Small intestine (tissue), 7 donors: ENCODE measurements around the gene CDH23. TPM values are rescaled to one million over a fixed set of nuclear protein-coding genes. Genes with fewer than 3 reads are reported as not detected.

Experiments
- DNase-seq, 2 donors: peaks; one replicate each; pipeline versions ENCODE4 v3.0.0 to v3.0.0-alpha.2; 2013
- FAIRE-seq: peaks from 2 replicates; lab custom pipeline; 2012; peaks lifted over from hg19 to GRCh38; lab: Jason Lieb, UNC
- H3K27ac ChIP-seq, 3 donors: one replicate each; pipeline ENCODE4 v1.5.1; 2013; ENCODE audit warnings: low read length in 2 of 3, mild to moderate bottlenecking in 2 of 3, control low read depth in 1 of 3, inconsistent platforms in 1 of 3, low read depth in 1 of 3, moderate library complexity in 1 of 3
- H3K27me3 ChIP-seq, 3 donors: one replicate each; pipeline ENCODE4 v1.6.1; 2013; ENCODE audit warnings: low read length in 3 of 3, inconsistent platforms in 1 of 3; ENCODE audit not compliant: control insufficient read depth in 3 of 3, insufficient read depth in 3 of 3
- H3K36me3 ChIP-seq, 3 donors: one replicate each; pipeline ENCODE4 v1.6.1; 2013; ENCODE audit warnings: low read length in 3 of 3, inconsistent platforms in 1 of 3, low read depth in 1 of 3, mild to moderate bottlenecking in 1 of 3, moderate library complexity in 1 of 3; ENCODE audit not compliant: control insufficient read depth in 3 of 3, insufficient read depth in 2 of 3
- H3K4me1 ChIP-seq, 3 donors: one replicate each; pipeline ENCODE4 v1.6.1; 2013; ENCODE audit warnings: low read length in 2 of 3, inconsistent platforms in 1 of 3, low read depth in 1 of 3, mild to moderate bottlenecking in 1 of 3, moderate library complexity in 1 of 3; ENCODE audit not compliant: control insufficient read depth in 3 of 3, insufficient read depth in 2 of 3
- H3K4me3 ChIP-seq, 3 donors: one replicate each; pipeline ENCODE4 v1.5.1; 2013; ENCODE audit warnings: low read length in 3 of 3, control low read depth in 1 of 3, inconsistent platforms in 1 of 3, low read depth in 1 of 3, mild to moderate bottlenecking in 1 of 3, moderate library complexity in 1 of 3
- H3K9me3 ChIP-seq, 2 donors: one replicate each; pipeline ENCODE4 v1.6.1; 2013; ENCODE audit warnings: low read depth in 1 of 2, low read length in 1 of 2; ENCODE audit not compliant: control insufficient read depth in 2 of 2, insufficient read depth in 1 of 2
- WGBS, 3 donors: extraction: QIAGEN DNeasy Blood & Tissue Kit; methylation state at CpG; one replicate each; pipeline ENCODE4 v1.1.7; 2013; 5-methylcytosine and 5-hydroxymethylcytosine counted together
- polyA plus RNA-seq, 4 donors: library from polyadenylated mRNA; stranded (reverse) in 3 of 4; unstranded in 1 of 4; fragments of 200-250 nt in 3 of 4; fragments of 120-200 nt in 1 of 4; gene quantifications; one replicate each; pipeline versions ENCODE4 v1.2.1 to v1.2.3, GENCODE V29; 2013
- donor health status: healthy with polysubstance abuse.
- donor health status: control.
- donor health status: control.
- donor health status: Bipolar disorder and iron deficiency.
- donor health status: healthy.

The CDH23 gene
- polyA plus RNA-seq, 4 donors, result 0.89 to 2.5 (median 1.6) TPM

- no peaks in the 10 kb centered on the region for H3K36me3 ChIP-seq
- peaks cover 0 to 54% (median 0%) of the 10 kb centered on the region in 3 donors for H3K4me1 ChIP-seq
- 74 to 76% (median 75%) methylated on average over 10 of the region's 10 CpGs for WGBS, 3 donors
- DNase-seq (no peak), FAIRE-seq (no peak)
- no peaks in the 10 kb centered on the region for H3K27me3 ChIP-seq
- H3K27ac ChIP-seq, result no peak overlapping the region
- H3K4me3 ChIP-seq, result no peak overlapping the region
- no peaks in the 10 kb centered on the region for H3K9me3 ChIP-seq
Measured at GRCh38 chr10:71648254-71648932, 251.7 kb downstream of the CDH23 start.

DNA sequence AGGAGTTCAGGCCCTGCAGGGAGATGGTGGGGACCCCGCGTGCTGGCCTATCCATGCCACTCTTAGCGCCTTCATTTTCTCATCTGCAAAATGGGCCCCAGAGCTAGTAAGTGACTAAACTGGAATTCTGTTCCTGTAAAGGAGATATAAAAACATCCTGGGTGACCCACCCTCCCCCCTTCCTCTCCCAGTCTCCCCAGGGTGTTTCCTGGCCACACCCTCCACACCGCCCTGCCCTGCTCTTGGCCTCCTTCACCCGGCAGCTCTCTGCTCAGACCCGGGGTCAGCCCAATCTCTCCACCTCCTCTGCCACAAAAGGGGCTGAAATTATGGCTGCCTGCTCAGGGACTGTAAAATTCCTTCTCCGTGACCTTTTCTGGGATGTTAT is 252.2 kb downstream of the CDH23 start:
- FAIRE-seq, result no peak
- Histone ChIP-seq H3K4me1 (peaks cover 0 to 49% (median 0%) of the 10 kb centered on the region in 3 donors), H3K9me3 (no peaks in the 10 kb centered on the region), H3K27me3 (no peaks in the 10 kb centered on the region), H3K27ac (no peak overlapping the region), H3K36me3 (no peaks in the 10 kb centered on the region), H3K4me3 (no peak overlapping the region)
- 50 to 74% (median 64%) methylated on average over 7 of the region's 7 CpGs for WGBS, 3 donors
- DNase-seq, result peak in 1 of 2 donors; percentile 65

DNA sequence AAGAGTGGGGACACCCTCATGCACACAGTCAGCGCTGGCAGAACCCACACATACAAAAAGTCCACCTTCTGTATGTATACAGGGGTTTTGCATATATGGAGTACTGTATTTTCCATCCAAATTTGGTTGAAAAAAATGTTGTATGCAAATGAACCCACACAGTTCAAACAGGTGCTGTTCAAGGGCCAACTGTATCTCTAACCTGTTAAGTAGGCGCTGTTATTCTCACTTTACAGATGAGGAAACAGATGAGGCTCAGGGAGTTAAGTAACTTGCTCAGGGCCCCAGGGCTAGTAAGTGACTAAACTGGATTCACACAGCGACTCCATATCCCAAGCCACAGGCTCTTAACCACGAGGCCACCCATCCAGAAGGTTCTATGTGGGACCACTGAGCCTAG is 252.9 kb downstream of the CDH23 start:
- H3K9me3 ChIP-seq, result no peaks in the 10 kb centered on the region
- no peak overlapping the region for H3K27ac ChIP-seq
- FAIRE-seq (no peak), DNase-seq (peak in 1 of 2 donors; percentile 45)
- H3K36me3 ChIP-seq, result no peaks in the 10 kb centered on the region
- no peak overlapping the region for H3K4me3 ChIP-seq
- 50 to 65% (median 60%) methylated on average over 4 of the region's 4 CpGs for WGBS, 3 donors
- H3K4me1 ChIP-seq, result peaks cover 0 to 42% (median 0%) of the 10 kb centered on the region in 3 donors
- no peaks in the 10 kb centered on the region for H3K27me3 ChIP-seq

- H3K27me3 ChIP-seq, result no peaks in the 10 kb centered on the region
- H3K27ac ChIP-seq, result no peak overlapping the region
- H3K9me3 ChIP-seq, result no peaks in the 10 kb centered on the region
- H3K4me3 ChIP-seq, result no peak overlapping the region
- DNase-seq (no peak), FAIRE-seq (no peak)
- H3K36me3 ChIP-seq, result no peaks in the 10 kb centered on the region
- peaks cover 0 to 38% (median 0%) of the 10 kb centered on the region in 3 donors for H3K4me1 ChIP-seq
- WGBS, 3 donors, result 97% methylated on average over 7 of the region's 7 CpGs
Measured at GRCh38 chr10:71650397-71650796, 253.7 kb downstream of the CDH23 start.

- WGBS, 3 donors, result 87 to 95% (median 91%) methylated on average over 6 of the region's 6 CpGs
- FAIRE-seq, result no peak
- H3K9me3 ChIP-seq, result no peaks in the 10 kb centered on the region
Measured at GRCh38 chr10:71651428-71651827, 254.7 kb downstream of the CDH23 start.

DNA sequence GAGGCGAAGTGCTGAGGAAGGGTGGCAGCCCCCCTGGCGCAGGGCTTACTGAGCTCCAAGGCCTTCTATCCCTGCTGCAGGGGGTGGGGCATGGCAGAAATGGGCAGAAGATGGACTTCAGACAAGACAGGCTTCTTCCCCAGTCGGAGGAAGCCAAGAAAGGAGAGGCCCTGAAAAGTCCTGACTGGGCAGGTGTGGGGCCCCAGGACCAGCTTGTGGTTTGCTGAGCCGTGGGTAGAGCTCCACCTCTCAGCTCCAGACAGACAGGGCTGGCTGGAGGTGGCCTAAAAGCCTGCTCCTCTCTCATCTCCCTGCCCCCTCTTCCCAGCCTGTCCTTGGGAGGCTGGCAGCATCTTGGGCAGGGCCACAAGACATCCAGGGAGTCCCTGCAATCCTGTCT is 255.2 kb downstream of the CDH23 start:
- WGBS, 3 donors, result 51 to 76% (median 61%) methylated on average over 4 of the region's 4 CpGs
- Histone ChIP-seq H3K27me3 (no peaks in the 10 kb centered on the region), H3K4me3 (no peak overlapping the region), H3K27ac (peak overlapping the region in 1 of 3 donors; percentile 56), H3K36me3 (no peaks in the 10 kb centered on the region), H3K4me1 (peaks cover 0 to 38% (median 0%) of the 10 kb centered on the region in 3 donors), H3K9me3 (no peaks in the 10 kb centered on the region)
- DNase-seq, result peak in 1 of 2 donors; percentile 57
- no peak for FAIRE-seq

More at GRCh38 chr10:71651428-71651827, 254.7 kb downstream of the CDH23 start:
- no peaks in the 10 kb centered on the region for H3K36me3 ChIP-seq
- H3K4me3 ChIP-seq, result no peak overlapping the region
- no peak overlapping the region for H3K27ac ChIP-seq
- no peaks in the 10 kb centered on the region for H3K27me3 ChIP-seq
- DNase-seq, result no peak
- H3K4me1 ChIP-seq, result peaks cover 0 to 42% (median 0%) of the 10 kb centered on the region in 3 donors

DNA sequence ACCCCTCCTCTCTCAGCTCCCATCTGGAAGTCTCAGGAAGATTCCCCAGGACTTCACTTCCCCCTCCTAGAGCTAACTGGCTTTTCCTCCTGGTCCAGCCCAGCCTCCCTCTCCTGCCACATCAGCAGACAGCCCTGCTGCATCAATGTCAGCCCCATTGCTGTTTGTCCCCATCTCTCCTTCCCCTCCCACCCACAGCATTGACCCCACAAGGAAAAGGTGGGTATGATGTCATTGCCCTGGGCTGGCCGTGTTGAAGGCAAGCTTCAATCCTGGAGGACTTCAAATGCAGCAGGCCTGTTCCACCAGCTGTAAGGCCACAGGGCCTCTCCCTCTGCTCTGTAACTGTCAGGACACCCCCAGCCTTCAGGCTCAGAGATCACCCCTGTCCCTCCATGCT is 256.3 kb downstream of the CDH23 start:
- Histone ChIP-seq H3K9me3 (no peaks in the 10 kb centered on the region), H3K4me1 (peaks cover 0 to 32% (median 0%) of the 10 kb centered on the region in 3 donors), H3K4me3 (no peak overlapping the region), H3K27me3 (no peaks in the 10 kb centered on the region), H3K27ac (no peak overlapping the region), H3K36me3 (no peaks in the 10 kb centered on the region)
- WGBS, 3 donors, result 60 to 85% (median 73%) methylated on average over 1 of the region's 1 CpG
- FAIRE-seq (no peak), DNase-seq (no peak)

- Histone ChIP-seq H3K27me3 (no peaks in the 10 kb centered on the region), H3K36me3 (no peaks in the 10 kb centered on the region), H3K27ac (no peak overlapping the region), H3K4me1 (peaks cover 3 to 37% (median 4%) of the 10 kb centered on the region in 3 donors), H3K4me3 (no peak overlapping the region), H3K9me3 (no peaks in the 10 kb centered on the region)
- DNase-seq (no peak), FAIRE-seq (no peak)
- 55 to 73% (median 58%) methylated on average over 7 of the region's 7 CpGs for WGBS, 3 donors
Measured at GRCh38 chr10:71656220-71656619, 259.5 kb downstream of the CDH23 start.
